ENCODE measurements around the gene GABPB2. TPM values are rescaled to one million over a fixed set of nuclear protein-coding genes. Genes with fewer than 3 reads are reported as not detected.

GABPB2 gene
- total RNA-seq, 1 experiment from 2014 or later: 8.1 TPM

- H3K4me1 ChIP-seq (ENCODE audit: control insufficient read depth, insufficient read depth, low read length): no peaks in the 10 kb centered on the region
- H3K27ac ChIP-seq (ENCODE audit: low read length): no peak overlapping the region
- POLR2A ChIA-PET: no interaction called here
- ATAC-seq (no peak), DNase-seq (ENCODE audit: low read depth, low spot score) (no peak)
- H3K36me3 ChIP-seq (ENCODE audit: control insufficient read depth, insufficient read depth, low read length): no peaks in the 10 kb centered on the region
- BruUV-seq (replicated peaks): no TSS peak
- in situ Hi-C loops (cut with HindIII; ENCODE audit: low pct_unique_long_range_greater_than_20kb, low sequenced_read_pairs): no loop called here
- no peaks in the 10 kb centered on the region for H3K27me3 ChIP-seq (ENCODE audit: control insufficient read depth, insufficient read depth, low read length)
- TF ChIP-seq CTCF (IDR thresholded peaks at IDR 0.05) (no peak), SIN3A (IDR thresholded peaks at IDR 0.05; ENCODE audit: borderline replicate concordance, insufficient read depth, low read depth, low read length) (no peak), REST (IDR thresholded peaks at IDR 0.05; ENCODE audit: insufficient read depth in 1 of 2, low read depth in 2 of 2, low read length in 1 of 2) (no peak), POLR2AphosphoS5 (IDR thresholded peaks at IDR 0.05; ENCODE audit: low read depth, low read length) (no peak), TCF7L2 (IDR thresholded peaks at IDR 0.05; ENCODE audit: low read depth, low read length) (no peak)
- H3K4me3 ChIP-seq (ENCODE audit: low read depth in 2 of 2, low read length in 2 of 2): no peak overlapping the region
- no peaks in the 10 kb centered on the region for H3K9me3 ChIP-seq (ENCODE audit: control insufficient read depth, insufficient read depth, low read depth, low read length)
- intact Hi-C loops (cut with micrococcal nuclease; ENCODE audit: unreplicated experiment): no loop called here
- CTCF ChIA-PET: no interaction called here
These were observed 65.1 kb downstream of the GABPB2 start for GRCh38 chr1:151135433-151136385.

- no peak for DNase-seq (ENCODE audit: low read depth, low spot score)
- POLR2A ChIA-PET: no interaction called here
- Histone ChIP-seq H3K27me3 (ENCODE audit: control insufficient read depth, insufficient read depth, low read length) (no peaks in the 10 kb centered on the region), H3K9me3 (ENCODE audit: control insufficient read depth, insufficient read depth, low read depth, low read length) (no peaks in the 10 kb centered on the region), H3K27ac (ENCODE audit: low read length) (no peak overlapping the region), H3K36me3 (ENCODE audit: control insufficient read depth, insufficient read depth, low read length) (no peaks in the 10 kb centered on the region), H3K4me3 (ENCODE audit: low read depth in 2 of 2, low read length in 2 of 2) (no peak overlapping the region), H3K4me1 (ENCODE audit: control insufficient read depth, insufficient read depth, low read length) (no peaks in the 10 kb centered on the region)
- in situ Hi-C loops (cut with HindIII; ENCODE audit: low pct_unique_long_range_greater_than_20kb, low sequenced_read_pairs): no loop called here
- no peak for ATAC-seq
- BruUV-seq (replicated peaks): no TSS peak
- no peak for TF ChIP-seq CTCF (IDR thresholded peaks at IDR 0.05)
- CTCF ChIA-PET: no interaction called here
- intact Hi-C loops (cut with micrococcal nuclease; ENCODE audit: unreplicated experiment): no loop called here
These were observed 67.2 kb downstream of the GABPB2 start for GRCh38 chr1:151137789-151138188.

Data from Panc1 (cell line).